Measurements from ENCODE around the gene LBX2. TPM values are rescaled to one million over a fixed set of nuclear protein-coding genes. Genes with fewer than 3 reads are reported as not detected.

Gene LBX2
- total and polyA plus RNA-seq, 9 of the 15 experiments (the other 6 are each of a cell fraction or from before 2014, with no cell fraction given) = 0.39 to 6.2 (median 1.8) TPM; not detected in 1

- TF ChIP-seq ZBTB7A (IDR thresholded peaks at IDR 0.05; ENCODE audit: borderline replicate concordance, control insufficient read depth, low read depth, low read length) = no peak
- TF ChIP-seq HMG20B (CRISPR knock-in tag; IDR thresholded peaks at IDR 0.05) = no peak
- peak; percentile 25 for TF ChIP-seq RBBP5 (IDR thresholded peaks at IDR 0.05; ENCODE audit: borderline replicate concordance, insufficient read depth, low read length, poor library complexity, severe bottlenecking)
- no peak for TF ChIP-seq SRSF9 (IDR thresholded peaks at IDR 0.05; ENCODE audit: borderline replicate concordance, low read depth, low read length)
- no peak for TF ChIP-seq POLR2AphosphoS5 (IDR thresholded peaks at IDR 0.05; ENCODE audit: control insufficient read depth, insufficient read depth, low read depth, low read length)
- TF ChIP-seq ZFPM2 (CRISPR knock-in tag; IDR thresholded peaks at IDR 0.05) = no peak
- no peak for TF ChIP-seq ATF4 (CRISPR knock-in tag; IDR thresholded peaks at IDR 0.05)
- TF ChIP-seq POLR2B (IDR thresholded peaks at IDR 0.05; ENCODE audit: low read depth, partially characterized antibody) = no peak
- TF ChIP-seq, protein P1, sequence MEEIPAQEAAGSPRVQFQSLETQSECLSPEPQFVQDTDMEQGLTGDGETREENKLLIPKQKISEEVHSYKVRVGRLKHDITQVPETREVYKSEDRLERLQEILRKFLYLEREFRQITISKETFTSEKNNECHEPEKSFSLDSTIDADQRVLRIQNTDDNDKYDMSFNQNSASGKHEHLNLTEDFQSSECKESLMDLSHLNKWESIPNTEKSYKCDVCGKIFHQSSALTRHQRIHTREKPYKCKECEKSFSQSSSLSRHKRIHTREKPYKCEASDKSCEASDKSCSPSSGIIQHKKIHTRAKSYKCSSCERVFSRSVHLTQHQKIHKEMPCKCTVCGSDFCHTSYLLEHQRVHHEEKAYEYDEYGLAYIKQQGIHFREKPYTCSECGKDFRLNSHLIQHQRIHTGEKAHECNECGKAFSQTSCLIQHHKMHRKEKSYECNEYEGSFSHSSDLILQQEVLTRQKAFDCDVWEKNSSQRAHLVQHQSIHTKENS (CRISPR knock-in tag; IDR thresholded peaks at IDR 0.05) = no peak
- TF ChIP-seq ELF4 (CRISPR knock-in tag; IDR thresholded peaks at IDR 0.05) = no peak
- TF ChIP-seq CTCF (IDR thresholded peaks at IDR 0.05 in 2 of 3, conservative IDR thresholded peaks at IDR 0.05 in 1 of 3; ENCODE audit: insufficient read depth in 2 of 3, low read depth in 1 of 3, low read length in 3 of 3) = no peak
- no peak for TF ChIP-seq CBX8 (IDR thresholded peaks at IDR 0.05; ENCODE audit: borderline replicate concordance, extremely low read depth, low read depth, low read length, poor library complexity, severe bottlenecking)
- no peak for TF ChIP-seq CBFA2T2 (conservative IDR thresholded peaks at IDR 0.05)
- TF ChIP-seq, protein P2, sequence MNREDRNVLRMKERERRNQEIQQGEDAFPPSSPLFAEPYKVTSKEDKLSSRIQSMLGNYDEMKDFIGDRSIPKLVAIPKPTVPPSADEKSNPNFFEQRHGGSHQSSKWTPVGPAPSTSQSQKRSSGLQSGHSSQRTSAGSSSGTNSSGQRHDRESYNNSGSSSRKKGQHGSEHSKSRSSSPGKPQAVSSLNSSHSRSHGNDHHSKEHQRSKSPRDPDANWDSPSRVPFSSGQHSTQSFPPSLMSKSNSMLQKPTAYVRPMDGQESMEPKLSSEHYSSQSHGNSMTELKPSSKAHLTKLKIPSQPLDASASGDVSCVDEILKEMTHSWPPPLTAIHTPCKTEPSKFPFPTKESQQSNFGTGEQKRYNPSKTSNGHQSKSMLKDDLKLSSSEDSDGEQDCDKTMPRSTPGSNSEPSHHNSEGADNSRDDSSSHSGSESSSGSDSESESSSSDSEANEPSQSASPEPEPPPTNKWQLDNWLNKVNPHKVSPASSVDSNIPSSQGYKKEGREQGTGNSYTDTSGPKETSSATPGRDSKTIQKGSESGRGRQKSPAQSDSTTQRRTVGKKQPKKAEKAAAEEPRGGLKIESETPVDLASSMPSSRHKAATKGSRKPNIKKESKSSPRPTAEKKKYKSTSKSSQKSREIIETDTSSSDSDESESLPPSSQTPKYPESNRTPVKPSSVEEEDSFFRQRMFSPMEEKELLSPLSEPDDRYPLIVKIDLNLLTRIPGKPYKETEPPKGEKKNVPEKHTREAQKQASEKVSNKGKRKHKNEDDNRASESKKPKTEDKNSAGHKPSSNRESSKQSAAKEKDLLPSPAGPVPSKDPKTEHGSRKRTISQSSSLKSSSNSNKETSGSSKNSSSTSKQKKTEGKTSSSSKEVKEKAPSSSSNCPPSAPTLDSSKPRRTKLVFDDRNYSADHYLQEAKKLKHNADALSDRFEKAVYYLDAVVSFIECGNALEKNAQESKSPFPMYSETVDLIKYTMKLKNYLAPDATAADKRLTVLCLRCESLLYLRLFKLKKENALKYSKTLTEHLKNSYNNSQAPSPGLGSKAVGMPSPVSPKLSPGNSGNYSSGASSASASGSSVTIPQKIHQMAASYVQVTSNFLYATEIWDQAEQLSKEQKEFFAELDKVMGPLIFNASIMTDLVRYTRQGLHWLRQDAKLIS (CRISPR knock-in tag; IDR thresholded peaks at IDR 0.05) = 0 out of 2 replicates have a peak, but pooled peaks have one; percentile 46
- TF ChIP-seq, protein P3, sequence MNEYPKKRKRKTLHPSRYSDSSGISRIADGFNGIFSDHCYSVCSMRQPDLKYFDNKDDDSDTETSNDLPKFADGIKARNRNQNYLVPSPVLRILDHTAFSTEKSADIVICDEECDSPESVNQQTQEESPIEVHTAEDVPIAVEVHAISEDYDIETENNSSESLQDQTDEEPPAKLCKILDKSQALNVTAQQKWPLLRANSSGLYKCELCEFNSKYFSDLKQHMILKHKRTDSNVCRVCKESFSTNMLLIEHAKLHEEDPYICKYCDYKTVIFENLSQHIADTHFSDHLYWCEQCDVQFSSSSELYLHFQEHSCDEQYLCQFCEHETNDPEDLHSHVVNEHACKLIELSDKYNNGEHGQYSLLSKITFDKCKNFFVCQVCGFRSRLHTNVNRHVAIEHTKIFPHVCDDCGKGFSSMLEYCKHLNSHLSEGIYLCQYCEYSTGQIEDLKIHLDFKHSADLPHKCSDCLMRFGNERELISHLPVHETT (CRISPR knock-in tag; conservative IDR thresholded peaks at IDR 0.05 in 1 of 2, IDR thresholded peaks at IDR 0.05 in 1 of 2) = no peak
- 0 out of 2 replicates have a peak, but pooled peaks have one; percentile 53 for TF ChIP-seq BRD4 (IDR thresholded peaks at IDR 0.05)
These were observed 49.0 kb upstream of the LBX2 start (continued) for GRCh38 chr2:74548285-74548899.

All from K562 (cell line).